ENCODE data around the gene VPS13D. TPM values are rescaled to one million over a fixed set of nuclear protein-coding genes. Genes with fewer than 3 reads are reported as not detected.

Gene VPS13D, protein sequence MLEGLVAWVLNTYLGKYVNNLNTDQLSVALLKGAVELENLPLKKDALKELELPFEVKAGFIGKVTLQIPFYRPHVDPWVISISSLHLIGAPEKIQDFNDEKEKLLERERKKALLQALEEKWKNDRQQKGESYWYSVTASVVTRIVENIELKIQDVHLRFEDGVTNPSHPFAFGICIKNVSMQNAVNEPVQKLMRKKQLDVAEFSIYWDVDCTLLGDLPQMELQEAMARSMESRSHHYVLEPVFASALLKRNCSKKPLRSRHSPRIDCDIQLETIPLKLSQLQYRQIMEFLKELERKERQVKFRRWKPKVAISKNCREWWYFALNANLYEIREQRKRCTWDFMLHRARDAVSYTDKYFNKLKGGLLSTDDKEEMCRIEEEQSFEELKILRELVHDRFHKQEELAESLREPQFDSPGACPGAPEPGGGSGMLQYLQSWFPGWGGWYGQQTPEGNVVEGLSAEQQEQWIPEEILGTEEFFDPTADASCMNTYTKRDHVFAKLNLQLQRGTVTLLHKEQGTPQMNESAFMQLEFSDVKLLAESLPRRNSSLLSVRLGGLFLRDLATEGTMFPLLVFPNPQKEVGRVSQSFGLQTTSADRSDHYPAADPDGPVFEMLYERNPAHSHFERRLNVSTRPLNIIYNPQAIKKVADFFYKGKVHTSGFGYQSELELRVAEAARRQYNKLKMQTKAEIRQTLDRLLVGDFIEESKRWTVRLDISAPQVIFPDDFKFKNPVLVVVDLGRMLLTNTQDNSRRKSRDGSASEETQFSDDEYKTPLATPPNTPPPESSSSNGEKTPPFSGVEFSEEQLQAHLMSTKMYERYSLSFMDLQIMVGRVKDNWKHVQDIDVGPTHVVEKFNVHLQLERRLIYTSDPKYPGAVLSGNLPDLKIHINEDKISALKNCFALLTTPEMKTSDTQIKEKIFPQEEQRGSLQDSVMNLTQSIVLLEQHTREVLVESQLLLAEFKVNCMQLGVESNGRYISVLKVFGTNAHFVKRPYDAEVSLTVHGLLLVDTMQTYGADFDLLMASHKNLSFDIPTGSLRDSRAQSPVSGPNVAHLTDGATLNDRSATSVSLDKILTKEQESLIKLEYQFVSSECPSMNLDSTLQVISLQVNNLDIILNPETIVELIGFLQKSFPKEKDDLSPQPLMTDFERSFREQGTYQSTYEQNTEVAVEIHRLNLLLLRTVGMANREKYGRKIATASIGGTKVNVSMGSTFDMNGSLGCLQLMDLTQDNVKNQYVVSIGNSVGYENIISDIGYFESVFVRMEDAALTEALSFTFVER (N-terminal part only)
- polyA plus RNA-seq (2012; ENCODE audit: insufficient read depth, insufficient read length): 13.3 TPM

- H3K4me3 ChIP-seq (ENCODE audit: low read length): peak within 1 kb of the TSS; percentile 87
- DNase-seq (ENCODE audit: low read depth, low spot score): peak; percentile 64
Observed at GRCh38 chr1:12229835-12230548, at the start of gene VPS13D. Gene VPS13D, plus strand, starts transcription at chr1:12230030. Its CDS starts 4,237 bp downstream, at chr1:12234267.

DNA sequence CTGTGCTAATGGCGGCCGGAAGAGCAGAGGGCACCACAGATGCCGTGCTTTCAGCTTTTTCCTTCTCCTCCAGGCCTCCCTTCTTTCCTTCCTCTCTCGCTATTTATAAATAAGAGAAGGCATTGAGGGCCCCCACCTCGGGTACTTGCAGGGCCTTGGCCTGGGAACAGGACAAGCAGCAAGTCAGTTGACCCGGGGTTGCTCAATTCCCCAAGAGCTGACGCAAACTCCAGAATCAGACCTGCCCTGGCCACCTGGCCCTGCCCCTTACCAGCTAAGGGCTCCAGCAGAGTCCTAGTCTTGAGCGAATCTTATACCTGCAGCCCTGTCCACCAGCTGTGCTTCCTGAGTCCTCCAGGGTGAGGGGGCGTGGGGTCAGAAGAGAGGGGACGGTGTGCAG lies 49.5 kb upstream of the VPS13D start:
- no peak for DNase-seq (ENCODE audit: low read depth, low spot score)
- H3K4me3 ChIP-seq (ENCODE audit: low read length): no peak overlapping the region

- no peak for DNase-seq (ENCODE audit: low read depth, low spot score)
- no peak overlapping the region for H3K4me3 ChIP-seq (ENCODE audit: low read length)
Observed at GRCh38 chr1:12180903-12181302, 48.9 kb upstream of the VPS13D start.

GRCh38 chr1:12181568-12181967 lies 48.3 kb upstream of the VPS13D start:
- DNase-seq (ENCODE audit: low read depth, low spot score): no peak

DNA sequence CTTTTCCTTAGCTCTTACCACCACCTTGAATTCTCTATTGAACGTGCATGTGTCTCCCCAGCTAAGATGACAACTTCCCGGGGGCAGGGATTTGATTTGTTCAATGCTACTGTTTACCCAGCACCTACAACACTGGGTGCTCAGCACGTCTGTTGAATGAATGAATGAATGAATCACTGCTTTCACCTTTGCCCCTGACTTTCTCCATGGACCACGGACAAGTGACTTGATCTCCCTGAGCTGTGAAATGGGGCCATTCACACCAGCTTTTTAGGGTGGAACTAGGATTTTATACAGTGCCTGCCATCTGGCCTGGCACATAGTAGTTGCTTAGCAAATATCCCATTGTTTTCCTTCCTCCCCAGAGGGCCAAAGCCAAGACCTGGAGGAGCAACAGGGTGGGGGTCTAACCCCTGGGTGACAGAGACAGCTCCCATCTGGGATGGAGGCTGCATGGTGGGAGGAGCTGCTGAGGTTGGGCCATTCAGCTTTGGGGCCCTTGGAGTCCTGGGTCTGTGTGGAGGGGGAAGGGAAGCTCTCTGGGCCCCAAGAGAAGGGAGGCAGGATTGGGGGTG lies 47.3 kb upstream of the VPS13D start:
- H3K4me3 ChIP-seq (ENCODE audit: low read length): no peak overlapping the region
- no peak for DNase-seq (ENCODE audit: low read depth, low spot score)

More at GRCh38 chr1:12181568-12181967, 48.3 kb upstream of the VPS13D start:
- H3K4me3 ChIP-seq (ENCODE audit: low read length): no peak overlapping the region

- DNase-seq (ENCODE audit: low read depth, low spot score): no peak
- H3K4me3 ChIP-seq (ENCODE audit: low read length): no peak overlapping the region
Observed at GRCh38 chr1:12183095-12183794, 46.6 kb upstream of the VPS13D start.

DNA sequence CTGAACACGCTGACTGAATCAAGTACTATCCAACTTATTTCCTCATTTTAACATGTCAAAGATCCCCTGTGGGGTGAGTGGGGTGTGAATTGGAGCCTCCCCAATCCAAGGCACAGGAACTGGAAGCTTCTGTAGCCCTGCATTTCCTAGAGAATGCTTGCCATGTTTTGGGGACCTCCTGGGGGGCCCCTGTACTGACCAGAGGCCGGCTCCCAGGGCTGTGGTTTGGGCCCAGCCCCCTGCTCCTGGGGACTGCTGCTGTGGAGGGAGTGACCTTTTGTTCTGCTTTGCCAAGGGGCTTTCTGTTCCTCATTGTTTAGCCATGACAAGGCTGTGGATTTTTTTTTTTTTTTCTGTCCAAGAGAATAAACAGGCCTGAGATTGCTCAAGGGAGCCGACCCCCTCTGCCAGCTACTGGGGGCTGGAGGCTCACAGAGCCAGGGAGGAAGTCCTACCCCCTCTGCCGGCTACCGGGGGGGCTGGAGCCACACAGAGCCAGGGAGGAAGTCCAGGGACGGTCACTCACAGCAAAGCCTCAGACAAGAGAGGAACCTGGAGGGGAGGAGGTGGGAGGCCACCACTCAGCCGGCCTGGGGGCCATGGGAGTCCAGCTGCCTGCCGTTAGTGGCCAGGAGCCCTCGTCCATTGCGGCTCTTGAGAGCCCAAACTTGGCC lies 45.7 kb upstream of the VPS13D start:
- H3K4me3 ChIP-seq (ENCODE audit: low read length): no peak overlapping the region
- DNase-seq (ENCODE audit: low read depth, low spot score): no peak

DNA sequence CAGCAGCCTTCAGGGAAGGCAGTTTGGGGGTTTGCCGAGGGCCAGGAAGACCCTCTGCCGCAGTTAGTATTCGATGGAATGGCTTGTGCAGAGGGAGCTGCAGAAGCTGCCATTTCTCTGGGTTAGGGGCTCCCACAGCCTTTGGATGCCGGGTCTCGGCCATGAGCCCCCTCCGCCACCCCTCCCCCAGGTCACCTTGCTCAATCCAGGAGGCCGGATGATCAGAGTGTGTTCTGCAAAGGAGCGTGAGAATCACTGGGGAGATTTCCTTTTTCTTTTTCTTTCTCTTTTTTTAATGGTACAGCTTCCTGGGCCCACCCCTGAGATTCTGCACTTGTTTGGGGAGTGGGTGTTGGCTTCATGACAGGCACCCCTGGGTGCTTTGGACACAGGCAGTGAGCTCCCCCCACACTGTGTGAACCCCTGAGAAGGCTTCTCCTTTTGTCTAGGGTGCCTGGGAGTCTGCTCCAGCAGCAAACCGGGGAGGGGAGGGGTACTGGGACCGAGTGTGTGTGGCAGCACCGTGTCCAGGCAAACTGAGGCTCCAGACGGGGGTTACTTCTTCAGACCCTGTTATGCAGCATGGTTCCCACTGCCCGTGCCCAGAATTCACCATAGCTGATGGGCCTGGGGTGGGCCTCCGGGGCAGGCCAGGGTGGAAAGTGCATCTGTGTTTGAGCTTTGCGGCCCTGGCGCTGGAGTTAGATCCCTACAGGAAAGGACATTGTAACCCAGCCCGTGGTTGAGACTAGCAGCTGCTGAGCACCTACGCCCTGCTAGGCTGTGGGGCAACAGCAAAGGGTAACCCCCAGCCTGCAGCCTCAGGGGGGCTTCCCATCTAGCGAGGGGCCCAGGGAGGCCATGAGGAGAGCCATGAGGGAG lies 44.6 kb upstream of the VPS13D start:
- H3K4me3 ChIP-seq (ENCODE audit: low read length): no peak overlapping the region
- no peak for DNase-seq (ENCODE audit: low read depth, low spot score)

- H3K4me3 ChIP-seq (ENCODE audit: low read length): no peak overlapping the region
Observed at GRCh38 chr1:12185918-12186678, 43.7 kb upstream of the VPS13D start.

GRCh38 chr1:12186679-12186985 lies 43.2 kb upstream of the VPS13D start:
- DNase-seq (ENCODE audit: low read depth, low spot score): no peak
- no peak overlapping the region for H3K4me3 ChIP-seq (ENCODE audit: low read length)

More at GRCh38 chr1:12185918-12186678, 43.7 kb upstream of the VPS13D start:
- DNase-seq (ENCODE audit: low read depth, low spot score): no peak

DNA sequence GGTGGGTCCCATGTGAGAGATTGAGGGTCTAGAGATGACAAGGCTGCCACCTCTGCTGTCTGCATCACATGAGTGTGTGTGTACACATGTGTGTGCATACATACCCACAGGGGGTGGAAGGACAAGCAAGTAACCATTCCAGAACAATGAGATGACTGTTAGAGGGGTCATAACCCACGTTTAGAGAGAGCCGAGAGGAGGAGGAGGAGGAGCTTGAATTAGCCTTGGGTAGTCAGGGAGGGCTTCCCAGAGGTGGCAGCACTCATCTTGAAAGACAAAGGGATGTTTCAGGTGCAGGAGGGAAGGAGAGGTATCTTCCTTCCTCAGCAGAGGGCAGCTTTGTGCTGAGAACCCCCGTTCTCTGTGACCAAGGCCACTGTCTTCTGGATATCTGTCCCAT lies 41.7 kb upstream of the VPS13D start:
- DNase-seq (ENCODE audit: low read depth, low spot score): no peak
- H3K4me3 ChIP-seq (ENCODE audit: low read length): no peak overlapping the region

DNA sequence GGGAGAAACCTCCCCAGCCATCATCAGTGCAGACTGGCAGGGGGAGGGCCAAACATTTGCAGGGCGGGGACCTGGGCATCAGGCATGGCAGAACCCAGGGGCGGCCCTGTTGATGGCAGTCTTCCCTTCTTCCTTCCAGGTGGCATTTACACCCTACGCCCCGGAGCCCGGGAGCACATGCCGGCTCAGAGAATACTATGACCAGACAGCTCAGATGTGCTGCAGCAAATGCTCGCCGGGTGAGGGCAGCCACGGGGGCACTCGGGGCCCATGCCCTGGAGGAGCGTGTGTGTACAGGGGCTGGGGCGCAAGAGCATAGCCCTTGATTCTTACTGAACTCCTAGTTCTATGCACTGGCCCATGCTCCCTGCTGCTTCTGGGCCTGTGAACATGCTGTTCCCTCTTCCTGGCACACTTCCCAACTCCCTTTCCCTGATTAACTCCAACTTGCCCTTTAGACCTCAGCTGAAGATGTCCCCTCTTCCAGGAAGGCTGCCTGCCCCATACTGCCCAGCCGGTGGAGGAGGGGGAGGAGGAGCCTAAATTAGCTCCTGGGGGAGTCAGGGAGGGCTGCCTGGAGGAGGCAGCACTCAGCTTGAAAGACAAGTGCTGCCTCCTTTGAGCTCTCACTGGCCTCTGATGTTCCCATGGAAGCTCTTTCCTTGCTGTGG lies 41.0 kb upstream of the VPS13D start:
- no peak for DNase-seq (ENCODE audit: low read depth, low spot score)
- no peak overlapping the region for H3K4me3 ChIP-seq (ENCODE audit: low read length)

- DNase-seq (ENCODE audit: low read depth, low spot score): no peak
- H3K4me3 ChIP-seq (ENCODE audit: low read length): no peak overlapping the region
Observed at GRCh38 chr1:12189328-12189682, 40.5 kb upstream of the VPS13D start.

DNA sequence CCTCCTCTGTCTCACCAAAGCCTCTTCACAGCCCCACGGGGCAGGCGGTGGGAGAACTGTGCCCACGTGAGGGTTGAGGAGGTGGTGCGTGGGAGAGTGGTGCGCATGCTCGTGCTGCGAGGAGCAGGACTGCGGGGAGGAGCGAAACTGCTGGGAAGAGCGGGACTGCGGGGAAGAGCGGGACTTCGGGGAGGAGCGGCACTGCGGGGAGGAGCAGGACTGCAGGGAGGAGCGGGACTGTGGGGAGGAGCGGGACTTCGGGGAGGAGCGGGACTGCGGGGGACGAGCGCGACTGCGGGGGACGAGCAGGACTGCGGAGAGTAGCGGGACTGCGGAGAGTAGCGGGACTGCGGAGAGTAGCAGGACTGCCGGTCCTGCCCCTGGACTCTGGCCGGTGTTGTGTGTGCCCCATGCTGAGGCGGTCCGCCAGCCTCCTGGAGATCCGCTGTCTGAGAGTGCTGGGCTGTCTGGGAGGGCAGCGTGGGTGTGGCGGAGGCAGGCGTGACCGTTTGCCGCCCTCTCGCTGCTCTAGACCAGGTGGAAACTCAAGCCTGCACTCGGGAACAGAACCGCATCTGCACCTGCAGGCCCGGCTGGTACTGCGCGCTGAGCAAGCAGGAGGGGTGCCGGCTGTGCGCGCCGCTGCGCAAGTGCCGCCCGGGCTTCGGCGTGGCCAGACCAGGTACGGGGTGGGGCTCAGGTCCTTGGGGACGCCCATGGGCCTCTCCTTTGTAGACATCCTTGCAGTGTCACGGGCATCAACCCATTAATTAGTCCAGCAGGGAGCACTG lies 38.4 kb upstream of the VPS13D start:
- no peak overlapping the region for H3K4me3 ChIP-seq (ENCODE audit: low read length)
- no peak for DNase-seq (ENCODE audit: low read depth, low spot score)

All from Jurkat, Clone E6-1 (cell line).